Measurements from ENCODE around the gene COL4A1. TPM values are rescaled to one million over a fixed set of nuclear protein-coding genes. Genes with fewer than 3 reads are reported as not detected.

The COL4A1 gene
- total RNA-seq, 3 donors from 2014 or later, result 118 to 1,008 (median 370) TPM

DNA sequence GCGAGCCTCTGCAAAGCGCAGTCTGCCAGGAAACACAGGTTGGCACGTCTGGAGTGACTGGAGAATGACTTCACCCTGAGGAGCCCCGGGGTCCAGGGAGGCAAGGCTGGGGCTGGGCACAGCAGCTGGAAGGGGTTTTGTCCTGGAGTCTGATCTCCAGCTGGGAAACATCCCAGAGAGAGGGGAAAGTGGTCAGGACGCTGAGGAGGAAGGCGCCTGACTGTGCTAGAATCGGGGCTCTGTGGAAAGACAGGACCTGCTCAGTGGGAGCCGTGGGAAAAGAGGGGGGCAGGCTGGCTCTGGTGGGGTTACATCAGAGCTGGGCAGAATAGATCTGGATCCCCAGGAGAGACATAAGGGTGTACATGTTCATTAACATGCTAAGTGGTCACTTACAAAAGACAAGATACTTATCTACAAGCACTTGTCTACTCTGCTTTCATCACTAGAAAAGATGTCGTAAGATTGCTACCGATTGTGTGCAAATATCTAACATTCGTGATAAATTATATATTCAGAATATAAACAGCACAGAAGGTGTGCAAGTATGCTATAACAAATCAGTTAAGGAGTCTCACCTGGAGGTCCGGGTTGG, 106.6 kb downstream of the COL4A1 start:
- intact Hi-C loops (cut with DNase I; ENCODE audit: low total_unique reads), result no loop called here
- H3K4me1 ChIP-seq, result no peaks in the 10 kb centered on the region
- H3K4me3 ChIP-seq, result no peak overlapping the region
- no peaks in the 10 kb centered on the region for H3K27me3 ChIP-seq
- TF ChIP-seq, protein P1, sequence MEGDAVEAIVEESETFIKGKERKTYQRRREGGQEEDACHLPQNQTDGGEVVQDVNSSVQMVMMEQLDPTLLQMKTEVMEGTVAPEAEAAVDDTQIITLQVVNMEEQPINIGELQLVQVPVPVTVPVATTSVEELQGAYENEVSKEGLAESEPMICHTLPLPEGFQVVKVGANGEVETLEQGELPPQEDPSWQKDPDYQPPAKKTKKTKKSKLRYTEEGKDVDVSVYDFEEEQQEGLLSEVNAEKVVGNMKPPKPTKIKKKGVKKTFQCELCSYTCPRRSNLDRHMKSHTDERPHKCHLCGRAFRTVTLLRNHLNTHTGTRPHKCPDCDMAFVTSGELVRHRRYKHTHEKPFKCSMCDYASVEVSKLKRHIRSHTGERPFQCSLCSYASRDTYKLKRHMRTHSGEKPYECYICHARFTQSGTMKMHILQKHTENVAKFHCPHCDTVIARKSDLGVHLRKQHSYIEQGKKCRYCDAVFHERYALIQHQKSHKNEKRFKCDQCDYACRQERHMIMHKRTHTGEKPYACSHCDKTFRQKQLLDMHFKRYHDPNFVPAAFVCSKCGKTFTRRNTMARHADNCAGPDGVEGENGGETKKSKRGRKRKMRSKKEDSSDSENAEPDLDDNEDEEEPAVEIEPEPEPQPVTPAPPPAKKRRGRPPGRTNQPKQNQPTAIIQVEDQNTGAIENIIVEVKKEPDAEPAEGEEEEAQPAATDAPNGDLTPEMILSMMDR (IDR thresholded peaks at IDR 0.05), result no peak
- TF ChIP-seq POLR2AphosphoS5 (IDR thresholded peaks at IDR 0.05), result no peak
- TF ChIP-seq POLR2A (IDR thresholded peaks at IDR 0.05), result no peak
- no peak for DNase-seq (ENCODE audit: low spot score in 2 of 2)
- H3K27ac ChIP-seq, result no peak overlapping the region
- H3K9me3 ChIP-seq, result no peaks in the 10 kb centered on the region
- no peaks in the 10 kb centered on the region for H3K36me3 ChIP-seq

DNA sequence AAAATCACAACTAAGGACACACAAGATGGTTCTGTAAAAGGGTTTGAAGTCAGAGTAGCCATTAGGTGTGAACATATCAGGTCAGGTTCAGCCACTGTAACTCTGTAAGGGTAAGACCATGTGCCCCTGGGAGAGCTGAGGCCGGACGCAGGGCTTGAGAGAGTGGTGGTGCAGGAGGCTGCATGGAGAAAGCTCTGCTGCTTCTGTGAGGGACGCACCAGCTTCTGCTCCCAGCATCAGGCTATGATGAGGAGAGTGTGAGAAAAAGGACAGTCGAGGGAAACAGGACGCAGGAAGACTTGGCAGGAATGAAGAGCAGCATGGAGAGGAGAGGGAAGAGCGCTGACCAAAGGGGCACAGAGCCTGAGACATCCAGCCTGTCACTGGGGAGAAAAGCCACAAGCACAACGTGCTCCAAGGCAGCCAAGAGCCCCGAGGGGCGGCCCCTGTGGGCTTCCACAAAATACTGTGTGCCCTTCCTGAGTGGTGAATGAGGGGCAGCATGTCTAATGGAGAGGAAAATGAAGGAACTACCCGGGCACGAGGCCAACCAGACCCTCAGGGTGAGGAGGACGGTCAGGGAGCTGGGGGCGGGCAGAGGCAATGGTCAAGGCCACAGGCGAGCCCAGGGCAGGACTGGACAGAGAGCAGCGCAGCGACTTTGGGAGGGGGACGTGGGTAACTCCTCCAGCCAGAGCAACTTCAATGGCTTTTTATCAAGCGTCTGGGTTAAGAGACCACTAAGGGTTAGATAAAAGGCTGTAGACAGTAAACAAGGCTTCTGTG, 107.7 kb downstream of the COL4A1 start:
- intact Hi-C loops (cut with DNase I; ENCODE audit: low total_unique reads), result no loop called here
- no peak overlapping the region for H3K4me3 ChIP-seq
- H3K36me3 ChIP-seq, result no peaks in the 10 kb centered on the region
- TF ChIP-seq POLR2AphosphoS5 (IDR thresholded peaks at IDR 0.05), result no peak
- TF ChIP-seq, protein P1 (IDR thresholded peaks at IDR 0.05), result no peak
- no peak for TF ChIP-seq POLR2A (IDR thresholded peaks at IDR 0.05)
- H3K27ac ChIP-seq, result no peak overlapping the region
- H3K4me1 ChIP-seq, result no peaks in the 10 kb centered on the region
- no peak for DNase-seq (ENCODE audit: low spot score in 2 of 2)
- no peaks in the 10 kb centered on the region for H3K27me3 ChIP-seq
- H3K9me3 ChIP-seq, result no peaks in the 10 kb centered on the region

DNA sequence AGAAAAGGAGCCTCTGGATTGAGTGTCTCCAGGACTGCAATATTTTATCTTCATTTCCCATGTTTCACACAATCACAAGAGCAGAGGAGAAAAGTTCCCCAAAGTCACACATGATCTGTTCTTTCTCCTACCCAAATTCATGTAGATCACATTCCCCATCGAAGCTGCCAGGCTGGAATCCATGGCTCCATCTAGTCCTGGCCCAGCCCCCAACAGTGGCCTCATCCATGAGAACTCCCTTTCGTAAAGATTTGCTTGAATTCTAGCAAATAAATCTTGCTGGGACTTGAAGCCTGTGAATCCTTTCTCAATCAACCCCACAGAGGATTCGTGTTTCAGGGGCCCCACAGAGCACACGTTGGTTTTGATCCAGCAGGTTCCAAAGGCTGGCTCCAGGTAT, 109.5 kb downstream of the COL4A1 start:
- H3K4me3 ChIP-seq, result no peak overlapping the region
- no peaks in the 10 kb centered on the region for H3K9me3 ChIP-seq
- TF ChIP-seq POLR2AphosphoS5 (IDR thresholded peaks at IDR 0.05), result no peak
- TF ChIP-seq POLR2A (IDR thresholded peaks at IDR 0.05), result no peak
- TF ChIP-seq, protein P1 (IDR thresholded peaks at IDR 0.05), result no peak
- no peak for DNase-seq (ENCODE audit: low spot score in 2 of 2)
- H3K27ac ChIP-seq, result no peak overlapping the region
- no peaks in the 10 kb centered on the region for H3K4me1 ChIP-seq
- no peaks in the 10 kb centered on the region for H3K27me3 ChIP-seq
- intact Hi-C loops (cut with DNase I; ENCODE audit: low total_unique reads), result no loop called here
- H3K36me3 ChIP-seq, result no peaks in the 10 kb centered on the region

DNA sequence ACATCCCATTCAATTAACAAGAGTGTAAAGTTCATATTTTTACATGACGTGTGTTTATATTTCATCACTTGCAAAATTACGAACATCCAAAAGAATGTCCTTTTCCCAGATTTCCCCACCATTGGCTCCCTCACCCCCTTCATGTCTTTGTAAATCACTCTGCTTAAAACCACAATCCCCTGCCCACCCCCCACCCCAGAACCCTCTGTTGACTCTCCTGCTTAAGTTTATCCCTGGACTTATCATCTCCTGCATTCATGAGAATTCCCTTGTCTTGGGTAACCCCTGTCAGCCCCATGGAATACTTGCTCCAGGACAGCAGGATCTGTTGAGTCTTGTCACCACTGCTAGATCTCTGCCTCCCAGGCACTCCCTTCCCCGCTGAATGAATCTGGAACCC, 109.9 kb downstream of the COL4A1 start:
- Histone ChIP-seq H3K36me3 (no peaks in the 10 kb centered on the region), H3K4me3 (no peak overlapping the region), H3K27ac (no peak overlapping the region), H3K9me3 (no peaks in the 10 kb centered on the region), H3K27me3 (no peaks in the 10 kb centered on the region), H3K4me1 (no peaks in the 10 kb centered on the region)
- intact Hi-C loops (cut with DNase I; ENCODE audit: low total_unique reads), result no loop called here
- DNase-seq (ENCODE audit: low spot score in 2 of 2), result no peak
- TF ChIP-seq, protein P1 (IDR thresholded peaks at IDR 0.05), result no peak
- TF ChIP-seq POLR2A (IDR thresholded peaks at IDR 0.05), result no peak
- TF ChIP-seq POLR2AphosphoS5 (IDR thresholded peaks at IDR 0.05), result no peak
